H9 (cell line): Measurements from ENCODE around the gene ASB8. TPM values are rescaled to one million over a fixed set of nuclear protein-coding genes. Genes with fewer than 3 reads are reported as not detected.

ENCODE experiments used
- DNase-seq: peaks from one replicate; pipeline ENCODE4 v3.0.0-alpha.2; 2017
- H2AFZ ChIP-seq: one replicate; pipeline ENCODE4 v1.6.1; 2013; ENCODE audit warnings: mild to moderate bottlenecking, low read length, control low read depth, moderate library complexity
- H2AK5ac ChIP-seq: 2 replicates; pipeline ENCODE4 v1.6.1; 2013; ENCODE audit warnings: low read length, control low read depth, mixed read lengths; ENCODE audit not compliant: insufficient read length
- H2BK120ac ChIP-seq: one replicate; pipeline ENCODE4 v1.6.1; 2013; ENCODE audit warnings: low read depth, mild to moderate bottlenecking, low read length, control low read depth, inconsistent platforms; ENCODE audit not compliant: poor library complexity, severe bottlenecking
- H2BK12ac ChIP-seq: 2 replicates; pipeline ENCODE4 v1.6.1; 2013; ENCODE audit warnings: low read length, control low read depth, mixed read lengths, low read depth; ENCODE audit not compliant: insufficient read length
- H2BK15ac ChIP-seq: 2 replicates; pipeline ENCODE4 v1.6.1; 2013; ENCODE audit warnings: low read depth, low read length, control low read depth
- H2BK20ac ChIP-seq: one replicate; pipeline ENCODE4 v1.6.1; 2013; ENCODE audit warnings: low read depth, mild to moderate bottlenecking, low read length, control low read depth, inconsistent platforms; ENCODE audit not compliant: poor library complexity, severe bottlenecking
- H2BK5ac ChIP-seq: 2 replicates; pipeline ENCODE4 v1.6.1; 2013; ENCODE audit warnings: low read length, control low read depth, mixed read lengths; ENCODE audit not compliant: insufficient read length
- H3K14ac ChIP-seq: 2 replicates; pipeline ENCODE4 v1.6.1; 2013; ENCODE audit warnings: low read length, control low read depth; ENCODE audit not compliant: insufficient read depth
- H3K18ac ChIP-seq: 2 replicates; pipeline ENCODE4 v1.6.1; 2013; ENCODE audit warnings: low read depth, mild to moderate bottlenecking, mixed read lengths, low read length, control low read depth; ENCODE audit not compliant: insufficient read length
- H3K23ac ChIP-seq: 2 replicates; pipeline ENCODE4 v1.6.1; 2013; ENCODE audit warnings: low read length, control low read depth, mixed read lengths, low read depth; ENCODE audit not compliant: insufficient read length
- H3K23me2 ChIP-seq: 2 replicates; pipeline ENCODE4 v1.6.1; 2013; ENCODE audit warnings: low read depth, mild to moderate bottlenecking, mixed read lengths, low read length, control low read depth; ENCODE audit not compliant: insufficient read length, poor library complexity, severe bottlenecking
- H3K27ac ChIP-seq: 2 replicates; pipeline ENCODE4 v1.5.1; 2013; ENCODE audit warnings: low read length, control low read depth, mixed read lengths, low read depth; ENCODE audit not compliant: insufficient read length
- H3K27me3 ChIP-seq: 2 replicates; pipeline ENCODE4 v1.6.1; 2013; ENCODE audit warnings: low read length, control low read depth, inconsistent platforms; ENCODE audit not compliant: insufficient read depth
- H3K4ac ChIP-seq: 2 replicates; pipeline ENCODE4 v1.6.1; 2013; ENCODE audit warnings: low read depth, mild to moderate bottlenecking, control low read depth, inconsistent platforms, low read length, moderate library complexity
- H3K4me1 ChIP-seq: 2 replicates; pipeline ENCODE4 v1.6.1; 2013; ENCODE audit warnings: low read length, control low read depth, inconsistent platforms; ENCODE audit not compliant: insufficient read depth
- H3K4me2 ChIP-seq: 2 replicates; pipeline ENCODE4 v1.6.1; 2013; ENCODE audit warnings: low read length, control low read depth, mixed read lengths; ENCODE audit not compliant: insufficient read length, insufficient read depth
- H3K56ac ChIP-seq: 2 replicates; pipeline ENCODE4 v1.6.1; 2013; ENCODE audit warnings: low read depth, mild to moderate bottlenecking, mixed read lengths, low read length, control low read depth; ENCODE audit not compliant: insufficient read length
- H3K79me1 ChIP-seq: 2 replicates; pipeline ENCODE4 v1.6.1; 2013; ENCODE audit warnings: low read depth, mild to moderate bottlenecking, moderate library complexity, low read length, control low read depth, inconsistent platforms; ENCODE audit not compliant: insufficient read depth, poor library complexity, severe bottlenecking
- H3K79me2 ChIP-seq: 2 replicates; pipeline ENCODE4 v1.6.1; 2013; ENCODE audit warnings: low read length, control low read depth, inconsistent platforms; ENCODE audit not compliant: insufficient read depth
- H3K9ac ChIP-seq: 2 replicates; pipeline ENCODE4 v1.6.1; 2013; ENCODE audit warnings: low read length, control low read depth, mixed read lengths; ENCODE audit not compliant: insufficient read length; ENCODE audit errors: extremely low read depth
- H3K9me3 ChIP-seq: one replicate; pipeline ENCODE4 v1.6.1; 2013; ENCODE audit warnings: low read depth, low read length, inconsistent platforms; ENCODE audit not compliant: control insufficient read depth
- H3T11ph ChIP-seq: one replicate; pipeline ENCODE4 v1.6.1; 2013; ENCODE audit warnings: mild to moderate bottlenecking, low read length, control low read depth, inconsistent platforms
- H4K20me1 ChIP-seq: one replicate; pipeline ENCODE4 v1.6.1; 2013; ENCODE audit not compliant: control insufficient read depth, insufficient read length, insufficient read depth
- H4K5ac ChIP-seq: 2 replicates; pipeline ENCODE4 v1.6.1; 2013; ENCODE audit warnings: low read depth, mild to moderate bottlenecking, mixed read lengths, low read length, control low read depth; ENCODE audit not compliant: insufficient read length
- H4K8ac ChIP-seq: replicated peaks from 2 replicates; pipeline ENCODE4 v1.6.1; 2013; ENCODE audit warnings: low read length, control low read depth, mixed read lengths, low read depth; ENCODE audit not compliant: insufficient read length
- H4K91ac ChIP-seq: 2 replicates; pipeline ENCODE4 v1.6.1; 2013; ENCODE audit warnings: low read depth, mild to moderate bottlenecking, moderate library complexity, mixed read lengths, low read length, control low read depth; ENCODE audit not compliant: insufficient read length
- H3K27ac Mint-ChIP-seq, 3 experiments: 2 replicates in 2 of 3; 3 replicates in 1 of 3; pipeline ENCODE4 v1.8.0; 2020 to 2021; ENCODE audit warnings: mixed read lengths in 3 of 3, mild to moderate bottlenecking in 1 of 3, moderate library complexity in 1 of 3
- H3K27me3 Mint-ChIP-seq: 2 replicates; pipeline ENCODE4 v1.8.0; 2021; ENCODE audit warnings: low read depth, mild to moderate bottlenecking, moderate library complexity, mixed read lengths
- H3K36me3 Mint-ChIP-seq, 3 experiments: 2 replicates in 2 of 3; 3 replicates in 1 of 3; pipeline ENCODE4 v1.8.0; 2020 to 2021; ENCODE audit warnings: low read depth in 3 of 3, mixed read lengths in 3 of 3; ENCODE audit not compliant: insufficient read depth in 1 of 3
- H3K4me1 Mint-ChIP-seq, 2 experiments: 2 replicates each; pipeline ENCODE4 v1.8.0; 2020; ENCODE audit warnings: mixed read lengths in 2 of 2
- H3K4me3 Mint-ChIP-seq, 2 experiments: 2 replicates in 1 of 2; 3 replicates in 1 of 2; pipeline ENCODE4 v1.8.0; 2020 to 2021; ENCODE audit warnings: mild to moderate bottlenecking in 2 of 2, mixed read lengths in 2 of 2, moderate library complexity in 1 of 2
- H3K9me3 Mint-ChIP-seq, 2 experiments: 2 replicates in 1 of 2; 3 replicates in 1 of 2; pipeline ENCODE4 v1.8.0; 2020; ENCODE audit warnings: mild to moderate bottlenecking in 2 of 2, mixed read lengths in 2 of 2, moderate library complexity in 1 of 2
- CTCF ChIP-seq: fragments of 200-600 bp; sonication (generic); conservative IDR thresholded peaks from 3 replicates; pipeline ENCODE4 v1.8.0; 2021; ENCODE audit warnings: antibody characterized with exemption, mild to moderate bottlenecking
- WGBS: extraction: QIAGEN DNeasy Blood & Tissue Kit; methylation state at CpG from one replicate; pipeline ENCODE4 v1.1.7; 2013; ENCODE audit warnings: missing lambda C conversion rate, low lambda C conversion rate, mixed read lengths; ENCODE audit not compliant: insufficient read length; ENCODE audit errors: extremely low coverage; 5-methylcytosine and 5-hydroxymethylcytosine counted together
- total RNA-seq: library from RNA; stranded (reverse); gene quantifications from 2 replicates; pipeline ENCODE4 v1.2.1, GENCODE V29; 2021

ASB8 gene
- total RNA-seq, 1 experiment from 2014 or later: 10.9 TPM

DNA sequence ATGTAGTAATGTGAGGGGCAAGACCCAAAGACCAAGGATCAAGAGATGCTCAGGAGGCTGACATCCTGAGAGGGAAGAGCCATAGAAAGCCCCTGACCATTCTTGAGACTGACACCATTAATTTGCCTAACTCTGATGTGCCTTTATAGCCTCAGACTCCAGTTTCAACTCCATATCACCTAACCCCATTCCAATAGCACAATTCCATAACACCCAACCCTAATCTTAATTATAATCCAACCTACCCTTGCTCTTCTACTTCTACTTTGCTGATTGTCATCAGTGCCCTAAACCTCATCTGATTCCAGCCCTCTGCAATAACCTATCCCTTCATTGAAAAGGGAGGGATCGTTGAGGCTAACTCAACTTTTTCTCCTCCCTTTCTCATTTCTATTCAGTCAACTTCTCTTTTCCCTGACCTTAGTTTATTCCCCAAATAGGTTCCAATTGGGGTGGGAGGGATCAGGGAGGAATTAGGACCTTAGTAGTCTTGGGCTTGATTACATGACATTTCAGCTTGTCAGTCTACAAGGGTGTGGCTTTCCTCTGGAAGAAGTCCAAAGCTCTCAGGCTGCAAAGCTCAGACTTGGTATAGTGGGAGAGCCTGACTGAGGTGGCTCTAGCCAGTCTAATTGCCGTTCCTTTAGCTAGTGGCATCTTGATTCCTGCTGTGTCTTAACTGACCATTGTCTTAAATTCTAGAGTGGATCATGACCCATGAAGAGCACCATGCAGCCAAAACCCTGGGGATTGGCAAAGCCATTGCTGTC, 35.1 kb downstream of the ASB8 start:
- H3K27ac Mint-ChIP-seq: no peak overlapping the region; a peak in 1 of 7 replicates
- Histone ChIP-seq H2BK12ac (no peak overlapping the region), H3K18ac (no peak overlapping the region), H3K23ac (no peak overlapping the region), H3T11ph (no peak overlapping the region), H2AFZ (no peak overlapping the region), H3K27ac (no peak overlapping the region), H3K79me1 (no peaks in the 10 kb centered on the region), H3K4me1 (no peaks in the 10 kb centered on the region; the same call in 1 of the 2 replicates), H2BK20ac (no peak overlapping the region), H4K5ac (no peak overlapping the region), H3K14ac (no peak overlapping the region), H2AK5ac (no peak overlapping the region), H2BK15ac (no peak overlapping the region), H4K91ac (no peak overlapping the region), H3K79me2 (peaks cover 6% of the 10 kb centered on the region; the same call in 1 of the 2 replicates), H4K8ac (no peak overlapping the region), H3K4ac (no peak overlapping the region), H3K56ac (no peak overlapping the region), H3K9me3 (no peaks in the 10 kb centered on the region), H3K23me2 (peaks cover 8% of the 10 kb centered on the region), H2BK120ac (no peak overlapping the region), H4K20me1 (no peaks in the 10 kb centered on the region), H3K4me2 (no peak overlapping the region), H3K9ac (no peak overlapping the region), H3K27me3 (no peaks in the 10 kb centered on the region), H2BK5ac (no peak overlapping the region)
- peaks cover 21% of the 10 kb centered on the region in 2 experiments for H3K4me1 Mint-ChIP-seq
- no peak for DNase-seq
- no peak for TF ChIP-seq CTCF
- no peaks in the 10 kb centered on the region for H3K9me3 Mint-ChIP-seq
- WGBS: no CpG with 5 or more reads among the region's 2 CpGs
- peaks cover 6 to 42% (median 33%) of the 10 kb centered on the region in 3 experiments; a peak in 6 of 7 replicates for H3K36me3 Mint-ChIP-seq
- H3K4me3 Mint-ChIP-seq: no peak overlapping the region
- H3K27me3 Mint-ChIP-seq: no peaks in the 10 kb centered on the region
